HepG2 (cell line): ENCODE data around the gene MICA. TPM values are rescaled to one million over a fixed set of nuclear protein-coding genes. Genes with fewer than 3 reads are reported as not detected.

Experiments
- KDM5A ChIP-seq: fragments of 200-600 bp; sonication (generic); IDR thresholded peaks from 2 replicates; pipeline ENCODE4 v1.7.0; 2018; ENCODE audit warnings: antibody characterized with exemption, mild to moderate bottlenecking, low read length, borderline replicate concordance
- KDM5B ChIP-seq: sonication (generic); formaldehyde crosslinking; IDR thresholded peaks from 2 replicates; pipeline ENCODE4 v1.4.0; 2020; ENCODE audit warnings: missing genetic modification reagents, mild to moderate bottlenecking, borderline replicate concordance
- NCOA1 ChIP-seq: sonication (generic); formaldehyde crosslinking; IDR thresholded peaks from 2 replicates; pipeline ENCODE4 v1.9.0; 2021; ENCODE audit warnings: missing genetic modification reagents
- RAD51 ChIP-seq: fragments of 450-650 bp; IDR thresholded peaks from 2 replicates; pipeline ENCODE4 v1.6.1; 2016; ENCODE audit warnings: borderline replicate concordance
- RFXANK ChIP-seq: IDR thresholded peaks from 2 replicates; pipeline ENCODE4 v1.6.1; 2016
- RORA ChIP-seq: sonication (generic); formaldehyde crosslinking; IDR thresholded peaks from 2 replicates; pipeline ENCODE4 v1.5.0; 2020; ENCODE audit warnings: mild to moderate bottlenecking, missing genetic modification reagents, moderate library complexity
- ZBTB37 ChIP-seq: sonication (generic); formaldehyde crosslinking; IDR thresholded peaks from 2 replicates; pipeline ENCODE4 v1.4.0; 2020; ENCODE audit warnings: mild to moderate bottlenecking, missing genetic modification reagents
- ZNF503 ChIP-seq: sonication (generic); formaldehyde crosslinking; IDR thresholded peaks from 2 replicates; pipeline ENCODE4 v1.4.0; 2020; ENCODE audit warnings: missing genetic modification reagents
- ZNF547 ChIP-seq: sonication (generic); formaldehyde crosslinking; IDR thresholded peaks from 2 replicates; pipeline ENCODE4 v1.5.1; 2020; ENCODE audit warnings: mild to moderate bottlenecking, missing genetic modification reagents
- ZNF644 ChIP-seq: IDR thresholded peaks from 2 replicates; pipeline ENCODE4 v1.6.1; 2016; ENCODE audit warnings: low read depth
- ZNF646 ChIP-seq: sonication (generic); formaldehyde crosslinking; IDR thresholded peaks from 2 replicates; pipeline ENCODE4 v1.9.0; 2021; ENCODE audit warnings: mild to moderate bottlenecking, missing genetic modification reagents
- ZNF670 ChIP-seq: sonication (generic); formaldehyde crosslinking; IDR thresholded peaks from 2 replicates; pipeline ENCODE4 v1.8.0; 2022; ENCODE audit warnings: mild to moderate bottlenecking, missing genetic modification reagents, borderline replicate concordance
- ZNF687 ChIP-seq: sonication (generic); formaldehyde crosslinking; IDR thresholded peaks from 2 replicates; pipeline ENCODE4 v1.5.1; 2020; ENCODE audit warnings: mild to moderate bottlenecking, missing genetic modification reagents, moderate library complexity
- ZNF761 ChIP-seq: sonication (generic); formaldehyde crosslinking; conservative IDR thresholded peaks from 2 replicates; pipeline ENCODE4 v1.4.0; 2020; ENCODE audit warnings: mild to moderate bottlenecking, missing genetic modification reagents
- ZNF768 ChIP-seq: sonication (generic); formaldehyde crosslinking; IDR thresholded peaks from 2 replicates; pipeline ENCODE4 v1.4.0; 2020; ENCODE audit warnings: missing genetic modification reagents
- polyA plus RNA-seq, 8 experiments: library from polyadenylated mRNA; depleted of rRNA in 3 of 8; stranded (reverse) in 7 of 8; unstranded in 1 of 8; fragments of >200 nt; fragmentation: Illumina TruSeq in 4 of 8; extraction: Trizol in 4 of 8; gene quantifications; 2 replicates each; pipeline versions ENCODE4 v1.2.1 to v1.2.3, GENCODE V29; 2011 to 2016; ENCODE audit warnings: low read depth in 4 of 8, missing spikeins in 1 of 8, mixed read lengths in 1 of 8; ENCODE audit not compliant: insufficient read depth in 1 of 8
- total RNA-seq, 5 experiments: library from RNA; depleted of rRNA; stranded (reverse); fragments of >200 nt; fragmentation: Illumina TruSeq; extraction: Trizol; gene quantifications; 2 replicates each; pipeline ENCODE4 v1.2.3, GENCODE V29; 2016; ENCODE audit warnings: low read depth in 1 of 5

MICA gene
- total and polyA plus RNA-seq, 2 of the 13 experiments (the other 11 are each of a cell fraction or from before 2014, with no cell fraction given), result 21.6 to 38.1 TPM

GRCh38 chr6:31403283-31404060, at the start of gene MICA (continued):
- TF ChIP-seq ZNF646 (CRISPR knock-in tag) (0 out of 2 replicates have a peak, but pooled peaks have one; percentile 47), NCOA1 (CRISPR knock-in tag) (no peak; the same call in none of the 2 replicates), ZNF687 (CRISPR knock-in tag) (peak; percentile 98), ZNF761 (no peak), RAD51 (0 out of 2 replicates have a peak, but pooled peaks have one; percentile 6), KDM5B (peak; percentile 83), RFXANK (0 out of 2 replicates have a peak, but pooled peaks have one; percentile 27), ZNF503 (peak; percentile 80), ZNF670 (peak; percentile 68; the same call in 1 of the 2 replicates), RORA (CRISPR knock-in tag) (no peak), ZNF644 (CRISPR knock-in tag) (no peak), ZNF768 (CRISPR knock-in tag) (peak; percentile 27), KDM5A (peak; percentile 56; the same call in 1 of the 2 replicates), ZBTB37 (CRISPR knock-in tag) (no peak), ZNF547 (CRISPR knock-in tag) (peak; percentile 65; the same call in 1 of the 2 replicates)
